ENCODE results near the gene TPM1.

- no peak for TF ChIP-seq CTCF (IDR thresholded peaks at IDR 0.05)
- no peak for TF ChIP-seq EP300 (IDR thresholded peaks at IDR 0.05)
- TF ChIP-seq POLR2A (IDR thresholded peaks at IDR 0.05) = no peak
- TF ChIP-seq POLR2AphosphoS5 (IDR thresholded peaks at IDR 0.05) = no peak
Measured at GRCh38 chr15:63063877-63064409, 21.4 kb downstream of the TPM1 start.

Data from suprapubic skin (tissue), 4 donors.